Calu3 (cell line): Measurements from ENCODE around the gene FITM1. TPM values are rescaled to one million over a fixed set of nuclear protein-coding genes. Genes with fewer than 3 reads are reported as not detected.

ENCODE experiments used
- BruUV-seq: library from RNA; stranded (reverse); fragments of 400-500 nt; replicated peaks from 2 replicates; lab custom pipeline; 2021; lab: Mats Ljungman, UMichigan
- CTCF ChIA-PET: fragments of 300-600 bp; sonication (Branson Sonifier 250); formaldehyde crosslinking; loops from one replicate; lab custom pipeline; 2022; ENCODE audit warnings: antibody characterized with exemption; lab: Charles Lee
- DNase-seq: peaks from one replicate; pipeline ENCODE4 v3.0.0; 2022
- H3K27ac Mint-ChIP-seq: one replicate; pipeline ENCODE4 v1.8.0; 2022; ENCODE audit warnings: mixed read lengths; ENCODE audit not compliant: unreplicated experiment
- H3K27me3 Mint-ChIP-seq: one replicate; pipeline ENCODE4 v1.8.0; 2022; ENCODE audit warnings: mixed read lengths; ENCODE audit not compliant: unreplicated experiment
- H3K36me3 Mint-ChIP-seq: one replicate; pipeline ENCODE4 v1.8.0; 2022; ENCODE audit warnings: mild to moderate bottlenecking, moderate library complexity, mixed read lengths; ENCODE audit not compliant: insufficient read depth, unreplicated experiment
- H3K4me1 Mint-ChIP-seq: one replicate; pipeline ENCODE4 v1.8.0; 2022; ENCODE audit warnings: mild to moderate bottlenecking, low read depth, mixed read lengths; ENCODE audit not compliant: unreplicated experiment
- H3K4me3 Mint-ChIP-seq: one replicate; pipeline ENCODE4 v1.8.0; 2022; ENCODE audit warnings: mild to moderate bottlenecking, low read depth, moderate library complexity, mixed read lengths; ENCODE audit not compliant: unreplicated experiment
- H3K9me3 Mint-ChIP-seq: one replicate; pipeline ENCODE4 v1.8.0; 2022; ENCODE audit warnings: low read depth, mixed read lengths; ENCODE audit not compliant: unreplicated experiment
- CTCF ChIP-seq: fragments of 200-600 bp; IDR thresholded peaks from one replicate; pipeline ENCODE4 v1.8.0; 2022; ENCODE audit warnings: antibody characterized with exemption; ENCODE audit not compliant: unreplicated experiment
- intact Hi-C: fragments of 100-400 bp; cut with micrococcal nuclease; formaldehyde crosslinking; loops from one replicate; pipeline ENCODE4 v1.10.0; 2022; ENCODE audit not compliant: unreplicated experiment
- total RNA-seq: library from RNA; stranded (reverse); gene quantifications from 2 replicates; pipeline ENCODE4 v1.2.3, GENCODE V29; 2022

Gene FITM1
- total RNA-seq, 1 experiment from 2014 or later, result 0.47 TPM

- Mint-ChIP-seq H3K4me3 (peak overlapping the region; percentile 89), H3K4me1 (peaks cover 30% of the 10 kb centered on the region), H3K27me3 (no peaks in the 10 kb centered on the region), H3K27ac (no peak overlapping the region), H3K36me3 (peaks cover 62% of the 10 kb centered on the region), H3K9me3 (no peaks in the 10 kb centered on the region)
- CTCF ChIA-PET, result no interaction called here
- intact Hi-C loops, result no loop called here
- no peak for TF ChIP-seq CTCF
- no TSS peak for BruUV-seq
- DNase-seq, result no peak
These were observed 8.2 kb downstream of the FITM1 start for GRCh38 chr14:24138396-24139271.

- H3K27ac Mint-ChIP-seq, result no peak overlapping the region
These were observed 8.9 kb downstream of the FITM1 start for GRCh38 chr14:24139272-24139934.

GRCh38 chr14:24141097-24141880 lies 10.8 kb downstream of the FITM1 start, which contains the start of gene EMC9:
TSS of gene EMC9 (minus strand) at chr14:24141591. CDS start at chr14:24141304, 287 bp downstream.
- Mint-ChIP-seq H3K27ac (peak within 1 kb of the TSS; percentile 88), H3K4me3 (peak within 1 kb of the TSS; percentile 89), H3K4me1 (peaks cover 38% of the 10 kb centered on the region), H3K27me3 (no peaks in the 10 kb centered on the region), H3K36me3 (peaks cover 63% of the 10 kb centered on the region), H3K9me3 (no peaks in the 10 kb centered on the region)
- peak; percentile 98 for DNase-seq
- intact Hi-C loops, result loop anchor here (2.0 kb wide), 1 partner anchor 26 kb away; the partner anchor contains the start of genes DCAF11 and NRL
- TSS peak; percentile 2 for BruUV-seq
- CTCF ChIA-PET, result interaction anchor here (0.8 to 1.7 kb wide), 5 partner anchors 20 to 48 kb away, joined by 3 to 7 read pairs (median 5); partner anchors contain the start of genes DCAF11, IRF9 and NRL
- TF ChIP-seq CTCF, result no peak

More at GRCh38 chr14:24139272-24139934, 8.9 kb downstream of the FITM1 start:
- Mint-ChIP-seq H3K4me3 (peak overlapping the region; percentile 89), H3K9me3 (no peaks in the 10 kb centered on the region), H3K36me3 (peaks cover 62% of the 10 kb centered on the region), H3K27me3 (no peaks in the 10 kb centered on the region), H3K4me1 (peaks cover 37% of the 10 kb centered on the region)
- no TSS peak for BruUV-seq
- no peak for TF ChIP-seq CTCF
- intact Hi-C loops, result no loop called here
- DNase-seq, result peak; percentile 36
- CTCF ChIA-PET, result no interaction called here

- intact Hi-C loops, result no loop called here
- BruUV-seq, result no TSS peak
- H3K27ac Mint-ChIP-seq, result no peak overlapping the region
- no peak for DNase-seq
- CTCF ChIA-PET, result no interaction called here
- peaks cover 33% of the 10 kb centered on the region for H3K4me1 Mint-ChIP-seq
- H3K4me3 Mint-ChIP-seq, result no peak overlapping the region
- H3K9me3 Mint-ChIP-seq, result no peaks in the 10 kb centered on the region
- H3K27me3 Mint-ChIP-seq, result no peaks in the 10 kb centered on the region
- H3K36me3 Mint-ChIP-seq, result peaks cover 66% of the 10 kb centered on the region
- TF ChIP-seq CTCF, result no peak
These were observed 13.1 kb downstream of the FITM1 start for GRCh38 chr14:24143511-24143910.
